ENCODE data around the gene IFT43. TPM values are rescaled to one million over a fixed set of nuclear protein-coding genes. Genes with fewer than 3 reads are reported as not detected.

The IFT43 gene
- polyA plus RNA-seq, 1 of the 3 experiments (the other 2 are of a cell fraction), result 78.8 TPM

GRCh38 chr14:76022991-76023390 is 37.4 kb downstream of the IFT43 start:
- Histone ChIP-seq H4K20me1 (ENCODE audit: insufficient read depth) (no peaks in the 10 kb centered on the region), H3K9me3 (no peaks in the 10 kb centered on the region), H3K36me3 (replicated peaks in 1 of 2; ENCODE audit: control insufficient read depth in 1 of 2, insufficient read depth in 2 of 2, low read length in 1 of 2) (peaks cover 40 to 48% of the 10 kb centered on the region in 2 experiments), H3F3A (replicated peaks; ENCODE audit: insufficient read depth) (no peaks in the 10 kb centered on the region), H3K9me2 (no peaks in the 10 kb centered on the region), H3K4me3 (ENCODE audit: low read depth in 2 of 2, low read length in 1 of 2) (no peak overlapping the region), H3K9ac (no peak overlapping the region), H3K79me2 (ENCODE audit: insufficient read depth) (peaks cover 22% of the 10 kb centered on the region), H3K4me2 (no peak overlapping the region), H2AFZ (ENCODE audit: low read depth) (no peak overlapping the region), H3K27ac (ENCODE audit: low read depth in 2 of 2, low read length in 1 of 2) (no peak overlapping the region), H3K27me3 (ENCODE audit: insufficient read depth) (no peaks in the 10 kb centered on the region), H3K4me1 (ENCODE audit: control insufficient read depth in 1 of 2, insufficient read depth in 2 of 2, low read depth in 1 of 2, low read length in 1 of 2) (no peaks in the 10 kb centered on the region)
- 100% methylated on average over 2 of the region's 2 CpGs for WGBS (ENCODE audit: low lambda C conversion rate)
- TF ChIP-seq MEF2A (IDR thresholded peaks at IDR 0.05; ENCODE audit: borderline replicate concordance, low read depth) (no peak), GABPA (IDR thresholded peaks at IDR 0.05; ENCODE audit: low read depth) (no peak), TCF12 (IDR thresholded peaks at IDR 0.05) (no peak), SMC3 (IDR thresholded peaks at IDR 0.05; ENCODE audit: low read depth, low read length) (no peak), PBX3 (IDR thresholded peaks at IDR 0.05) (no peak), FOSL2 (IDR thresholded peaks at IDR 0.05; ENCODE audit: borderline replicate concordance, low read depth) (no peak), EZH2phosphoT487 (IDR thresholded peaks at IDR 0.05; ENCODE audit: borderline replicate concordance, low read depth) (no peak), YY1 (IDR thresholded peaks at IDR 0.05; ENCODE audit: low read depth) (no peak), NRF1 (IDR thresholded peaks at IDR 0.05; ENCODE audit: low read depth, low read length) (no peak)
- TF ChIP-seq, protein P1, sequence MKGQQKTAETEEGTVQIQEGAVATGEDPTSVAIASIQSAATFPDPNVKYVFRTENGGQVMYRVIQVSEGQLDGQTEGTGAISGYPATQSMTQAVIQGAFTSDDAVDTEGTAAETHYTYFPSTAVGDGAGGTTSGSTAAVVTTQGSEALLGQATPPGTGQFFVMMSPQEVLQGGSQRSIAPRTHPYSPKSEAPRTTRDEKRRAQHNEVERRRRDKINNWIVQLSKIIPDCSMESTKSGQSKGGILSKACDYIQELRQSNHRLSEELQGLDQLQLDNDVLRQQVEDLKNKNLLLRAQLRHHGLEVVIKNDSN (IDR thresholded peaks at IDR 0.05; ENCODE audit: borderline replicate concordance, low read depth), result no peak
- POLR2A ChIA-PET, result no interaction called here
- CTCF ChIA-PET, result interaction anchor here (1.3 kb wide), 1 partner anchor 330 kb away, joined by 4 read pairs; no protein-coding TSS in a partner anchor
- DNase-seq, result no peak

DNA sequence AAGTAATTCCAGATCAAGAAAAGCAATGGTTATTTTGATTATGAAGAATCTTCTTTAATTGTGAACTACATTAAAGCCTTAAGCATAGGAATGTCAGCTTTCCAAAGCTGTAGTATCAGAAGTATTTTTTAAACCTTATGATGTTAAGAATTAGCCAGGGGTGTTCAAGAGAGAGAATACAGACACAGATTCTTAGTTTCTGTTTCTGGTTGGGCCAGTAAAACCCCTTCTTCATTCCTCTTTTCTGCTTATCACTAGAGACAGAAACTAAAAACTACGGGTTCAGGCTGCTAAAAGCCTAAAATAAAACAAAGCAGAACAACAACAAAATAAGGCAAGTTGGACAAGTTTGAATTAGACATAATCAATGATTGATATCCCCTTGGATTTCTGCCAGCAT is 38.2 kb downstream of the IFT43 start:
- no peaks in the 10 kb centered on the region for H4K20me1 ChIP-seq (ENCODE audit: insufficient read depth)
- no peaks in the 10 kb centered on the region for H3K9me3 ChIP-seq
- ChIA-PET CTCF (interaction anchor here (1.0 to 1.3 kb wide), 2 partner anchors 28 to 329 kb away, joined by 3 to 4 read pairs; no protein-coding TSS in a partner anchor), POLR2A (no interaction called here)
- H3K4me1 ChIP-seq (ENCODE audit: control insufficient read depth in 1 of 2, insufficient read depth in 2 of 2, low read depth in 1 of 2, low read length in 1 of 2), result no peaks in the 10 kb centered on the region
- H3K4me2 ChIP-seq, result no peak overlapping the region
- no peaks in the 10 kb centered on the region for H3K27me3 ChIP-seq (ENCODE audit: insufficient read depth)
- H3K27ac ChIP-seq (ENCODE audit: low read depth in 2 of 2, low read length in 1 of 2), result no peak overlapping the region
- 91% methylated on average over 1 of the region's 1 CpG for WGBS (ENCODE audit: low lambda C conversion rate)
- H3K79me2 ChIP-seq (ENCODE audit: insufficient read depth), result peaks cover 22% of the 10 kb centered on the region
- no peaks in the 10 kb centered on the region for H3F3A ChIP-seq (replicated peaks; ENCODE audit: insufficient read depth)
- H3K9me2 ChIP-seq, result no peaks in the 10 kb centered on the region
- H3K4me3 ChIP-seq (ENCODE audit: low read depth in 2 of 2, low read length in 1 of 2), result no peak overlapping the region
- no peak for DNase-seq
- peaks cover 38 to 44% of the 10 kb centered on the region in 2 experiments for H3K36me3 ChIP-seq (replicated peaks in 1 of 2; ENCODE audit: control insufficient read depth in 1 of 2, insufficient read depth in 2 of 2, low read length in 1 of 2)
- no peak overlapping the region for H2AFZ ChIP-seq (ENCODE audit: low read depth)
- TF ChIP-seq USF2 (IDR thresholded peaks at IDR 0.05; ENCODE audit: borderline replicate concordance, low read depth, low read length) (no peak), YY1 (IDR thresholded peaks at IDR 0.05; ENCODE audit: low read depth) (no peak), FOXM1 (IDR thresholded peaks at IDR 0.05; ENCODE audit: low read depth) (no peak), NFIC (IDR thresholded peaks at IDR 0.05; ENCODE audit: borderline replicate concordance) (no peak), RXRA (IDR thresholded peaks at IDR 0.05; ENCODE audit: borderline replicate concordance, low read depth) (no peak), MEF2A (IDR thresholded peaks at IDR 0.05; ENCODE audit: borderline replicate concordance, low read depth) (no peak), TEAD4 (IDR thresholded peaks at IDR 0.05; ENCODE audit: borderline replicate concordance, insufficient read depth) (no peak), CTCF (IDR thresholded peaks at IDR 0.05) (no peak), FOSL2 (IDR thresholded peaks at IDR 0.05; ENCODE audit: borderline replicate concordance, low read depth) (no peak), GABPA (IDR thresholded peaks at IDR 0.05; ENCODE audit: low read depth) (no peak), RCOR1 (IDR thresholded peaks at IDR 0.05; ENCODE audit: low read length) (no peak), GATA2 (CRISPR knock-in tag; IDR thresholded peaks at IDR 0.05) (no peak), SMC3 (IDR thresholded peaks at IDR 0.05; ENCODE audit: low read depth, low read length) (no peak), ELF1 (IDR thresholded peaks at IDR 0.05) (no peak), RFX5 (IDR thresholded peaks at IDR 0.05; ENCODE audit: low read length) (no peak)
- TF ChIP-seq, protein P2, sequence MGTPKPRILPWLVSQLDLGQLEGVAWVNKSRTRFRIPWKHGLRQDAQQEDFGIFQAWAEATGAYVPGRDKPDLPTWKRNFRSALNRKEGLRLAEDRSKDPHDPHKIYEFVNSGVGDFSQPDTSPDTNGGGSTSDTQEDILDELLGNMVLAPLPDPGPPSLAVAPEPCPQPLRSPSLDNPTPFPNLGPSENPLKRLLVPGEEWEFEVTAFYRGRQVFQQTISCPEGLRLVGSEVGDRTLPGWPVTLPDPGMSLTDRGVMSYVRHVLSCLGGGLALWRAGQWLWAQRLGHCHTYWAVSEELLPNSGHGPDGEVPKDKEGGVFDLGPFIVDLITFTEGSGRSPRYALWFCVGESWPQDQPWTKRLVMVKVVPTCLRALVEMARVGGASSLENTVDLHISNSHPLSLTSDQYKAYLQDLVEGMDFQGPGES (IDR thresholded peaks at IDR 0.05; ENCODE audit: low read depth, low read length), result no peak
- no peak overlapping the region for H3K9ac ChIP-seq

All from SK-N-SH (cell line).